DMS53 treated with DMSO at 0.1 percent for 48 hours (cell line): ENCODE data around the gene NCKAP5L.
"Not testable (repeated sequence)": the region's sequence is repeated elsewhere in the genome, so short reads cannot be mapped to it uniquely, and the experiment has no call there.

ENCODE experiments used
- DNase-seq: peaks from one replicate; lab custom pipeline; 2025; ENCODE audit not compliant: unreplicated experiment; lab: John Stamatoyannopoulos, UW

The NCKAP5L gene, protein sequence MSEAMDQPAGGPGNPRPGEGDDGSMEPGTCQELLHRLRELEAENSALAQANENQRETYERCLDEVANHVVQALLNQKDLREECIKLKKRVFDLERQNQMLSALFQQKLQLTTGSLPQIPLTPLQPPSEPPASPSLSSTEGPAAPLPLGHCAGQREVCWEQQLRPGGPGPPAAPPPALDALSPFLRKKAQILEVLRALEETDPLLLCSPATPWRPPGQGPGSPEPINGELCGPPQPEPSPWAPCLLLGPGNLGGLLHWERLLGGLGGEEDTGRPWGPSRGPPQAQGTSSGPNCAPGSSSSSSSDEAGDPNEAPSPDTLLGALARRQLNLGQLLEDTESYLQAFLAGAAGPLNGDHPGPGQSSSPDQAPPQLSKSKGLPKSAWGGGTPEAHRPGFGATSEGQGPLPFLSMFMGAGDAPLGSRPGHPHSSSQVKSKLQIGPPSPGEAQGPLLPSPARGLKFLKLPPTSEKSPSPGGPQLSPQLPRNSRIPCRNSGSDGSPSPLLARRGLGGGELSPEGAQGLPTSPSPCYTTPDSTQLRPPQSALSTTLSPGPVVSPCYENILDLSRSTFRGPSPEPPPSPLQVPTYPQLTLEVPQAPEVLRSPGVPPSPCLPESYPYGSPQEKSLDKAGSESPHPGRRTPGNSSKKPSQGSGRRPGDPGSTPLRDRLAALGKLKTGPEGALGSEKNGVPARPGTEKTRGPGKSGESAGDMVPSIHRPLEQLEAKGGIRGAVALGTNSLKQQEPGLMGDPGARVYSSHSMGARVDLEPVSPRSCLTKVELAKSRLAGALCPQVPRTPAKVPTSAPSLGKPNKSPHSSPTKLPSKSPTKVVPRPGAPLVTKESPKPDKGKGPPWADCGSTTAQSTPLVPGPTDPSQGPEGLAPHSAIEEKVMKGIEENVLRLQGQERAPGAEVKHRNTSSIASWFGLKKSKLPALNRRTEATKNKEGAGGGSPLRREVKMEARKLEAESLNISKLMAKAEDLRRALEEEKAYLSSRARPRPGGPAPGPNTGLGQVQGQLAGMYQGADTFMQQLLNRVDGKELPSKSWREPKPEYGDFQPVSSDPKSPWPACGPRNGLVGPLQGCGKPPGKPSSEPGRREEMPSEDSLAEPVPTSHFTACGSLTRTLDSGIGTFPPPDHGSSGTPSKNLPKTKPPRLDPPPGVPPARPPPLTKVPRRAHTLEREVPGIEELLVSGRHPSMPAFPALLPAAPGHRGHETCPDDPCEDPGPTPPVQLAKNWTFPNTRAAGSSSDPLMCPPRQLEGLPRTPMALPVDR (N-terminal part only)

DNA sequence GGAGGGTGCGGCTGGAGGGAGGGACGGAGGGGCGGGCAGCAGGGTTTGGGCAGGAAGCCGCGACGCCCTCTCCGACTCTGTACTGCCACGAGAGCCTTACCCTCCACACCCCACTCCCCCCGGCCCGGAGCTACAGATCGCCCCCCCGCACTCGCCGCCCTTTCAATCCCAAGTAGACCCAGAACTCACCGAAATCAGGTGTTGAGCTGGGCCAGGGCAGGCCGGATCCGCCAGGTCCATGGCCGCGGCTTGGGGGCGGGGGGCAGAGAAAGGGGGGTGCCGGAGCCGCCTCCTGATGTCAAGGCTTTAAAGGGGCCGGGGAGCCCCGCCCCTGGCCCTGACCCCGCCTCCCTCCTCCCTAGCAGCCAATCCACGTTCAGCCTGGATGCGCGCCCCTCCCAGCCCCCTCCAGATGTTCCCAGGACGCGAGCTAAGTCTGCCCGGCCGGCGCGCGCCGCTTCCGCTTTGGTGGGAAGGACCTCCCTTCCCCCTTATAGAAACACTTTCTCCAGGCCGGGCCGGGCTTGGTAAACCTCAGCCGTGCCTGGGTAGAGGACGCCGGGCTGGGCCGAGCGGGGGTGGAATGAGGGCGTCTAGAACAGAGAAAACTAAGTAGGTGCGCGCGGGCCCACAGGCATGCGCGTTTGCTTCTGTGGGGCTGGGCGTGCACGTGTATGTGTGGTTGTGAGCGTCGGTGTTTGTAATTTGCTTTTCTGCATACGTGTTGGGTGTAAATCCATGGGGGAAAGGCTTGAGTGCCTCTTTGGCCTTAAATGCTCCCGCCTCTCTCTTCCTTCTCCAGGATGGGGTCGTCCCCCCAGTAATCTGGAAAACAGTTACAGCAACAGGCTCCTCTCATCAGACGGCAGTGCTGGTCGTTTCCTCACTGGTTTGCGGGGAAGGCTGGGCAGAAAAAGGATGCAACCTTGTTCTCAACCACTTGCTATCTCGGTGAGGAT, at the start of gene NCKAP5L:
Gene NCKAP5L, minus strand, starts transcription at position 281 of the 959 bp plus-strand sequence. CDS start 24,369 bp downstream, outside the sequence.
- DNase-seq, result peak; percentile 83

- no peak for DNase-seq
Observed at GRCh38 chr12:49877066-49877465, 48.9 kb upstream of the NCKAP5L start.

DNA sequence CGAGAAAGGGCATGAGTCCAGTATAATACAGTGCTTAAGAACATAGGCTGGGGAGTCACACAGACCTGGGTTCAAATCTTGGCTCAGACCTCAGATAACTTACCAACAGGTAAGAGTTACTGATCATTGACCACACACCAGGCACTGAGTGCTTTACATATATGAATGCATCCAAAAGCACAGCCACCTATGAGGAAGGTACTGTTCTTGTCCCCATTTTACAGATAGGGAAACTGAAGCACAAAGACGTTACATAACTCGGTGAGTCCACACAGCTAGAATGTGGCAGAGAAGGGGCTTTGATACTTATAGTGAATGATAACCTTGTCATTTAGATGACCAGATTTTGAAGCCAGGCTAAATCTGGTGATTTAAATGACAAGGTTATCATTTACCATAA, 47.9 kb upstream of the NCKAP5L start:
- no peak for DNase-seq

DNA sequence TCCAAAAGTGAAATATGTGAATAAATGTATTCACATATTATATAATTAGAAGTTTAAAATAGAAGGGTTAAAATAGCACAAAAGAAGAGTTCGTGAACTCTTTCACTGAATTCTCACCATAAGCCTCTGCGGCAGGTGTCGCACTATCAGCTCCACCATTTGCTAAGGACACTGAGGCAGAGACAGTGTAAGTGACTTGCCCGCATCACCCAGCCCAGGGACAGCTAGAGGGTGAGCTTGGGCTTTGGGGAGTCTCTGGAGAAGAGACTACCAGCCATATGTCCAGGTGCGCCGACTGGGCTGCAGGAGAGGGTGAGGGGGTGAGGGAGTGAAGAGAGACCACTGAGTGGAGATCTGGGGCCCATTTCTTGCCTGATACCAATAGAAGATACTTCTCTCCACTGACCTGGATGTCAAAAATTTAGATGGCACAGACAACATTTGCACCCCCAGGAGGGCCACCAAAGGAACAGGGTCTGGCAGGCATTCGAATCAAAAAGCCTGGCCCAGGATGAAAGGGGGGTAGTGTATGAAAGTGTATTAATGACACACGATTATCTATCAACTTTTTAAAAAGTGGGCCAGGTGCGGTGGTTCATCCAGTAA, 47.0 kb upstream of the NCKAP5L start:
- no peak for DNase-seq

DNA sequence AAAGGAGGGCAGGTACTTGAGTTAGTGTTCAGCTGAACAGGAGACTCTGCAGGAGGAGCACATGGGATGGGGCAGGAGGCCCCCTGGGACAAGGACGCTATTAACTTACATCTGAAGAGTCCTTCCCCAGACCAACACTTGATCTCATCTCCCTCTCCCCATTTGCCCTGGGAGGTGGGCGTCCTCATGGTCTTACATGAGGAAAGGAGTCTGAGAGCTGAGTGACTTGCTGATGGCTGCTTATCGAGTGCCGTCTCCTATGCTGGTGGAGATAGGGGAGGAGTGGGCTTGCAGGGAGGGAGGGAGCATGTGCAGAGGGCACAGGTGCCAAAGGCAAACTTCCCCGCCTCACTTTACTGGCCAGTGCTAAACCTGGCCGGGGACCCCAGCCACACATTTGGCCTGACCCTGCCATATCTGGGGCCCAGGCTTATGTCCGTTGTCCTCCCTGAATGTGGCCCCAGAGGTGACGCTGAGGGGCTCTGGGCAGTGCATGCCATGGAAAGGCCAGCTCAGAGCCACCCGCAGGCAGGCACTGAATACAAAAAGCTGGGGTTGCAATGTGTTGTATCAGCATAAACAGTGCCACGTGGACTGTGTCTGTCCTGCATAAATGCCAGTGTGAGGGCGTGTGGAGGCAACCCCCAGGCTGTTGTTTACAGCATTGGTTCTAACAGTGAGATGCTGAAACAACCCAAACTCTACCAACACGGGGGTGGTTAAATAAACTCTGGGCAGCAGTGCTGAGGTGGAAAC, 46.1 kb upstream of the NCKAP5L start:
- no peak for DNase-seq

- no peak for DNase-seq
Observed at GRCh38 chr12:49873361-49873934, 45.2 kb upstream of the NCKAP5L start.

- no peak for DNase-seq
Observed at GRCh38 chr12:49872781-49873181, 44.6 kb upstream of the NCKAP5L start.

GRCh38 chr12:49872381-49872780, 44.2 kb upstream of the NCKAP5L start:
- no peak for DNase-seq

DNA sequence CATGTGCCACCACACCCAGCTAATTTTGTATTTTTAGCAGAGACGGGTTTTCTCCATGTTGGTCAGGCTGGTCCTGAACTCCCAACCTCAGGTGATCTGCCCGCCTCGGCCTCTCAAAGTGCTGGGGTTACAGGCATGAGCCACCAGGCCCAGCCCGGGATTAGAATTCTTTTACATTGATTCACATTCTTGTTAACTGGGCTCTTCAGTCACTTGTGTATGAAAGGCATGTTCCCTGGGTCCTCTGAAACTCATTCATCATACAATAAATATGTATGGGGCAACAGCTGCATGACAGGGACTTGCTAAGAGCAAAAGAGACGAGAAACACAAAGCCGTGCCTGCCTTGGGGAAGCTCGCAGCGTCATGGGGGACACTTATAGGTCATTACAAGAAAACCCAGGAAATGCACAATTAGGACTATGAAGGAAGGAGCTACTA, 43.6 kb upstream of the NCKAP5L start:
- DNase-seq, result not testable (repeated sequence)

GRCh38 chr12:49871263-49871561, 43.0 kb upstream of the NCKAP5L start:
- DNase-seq, result no peak

- DNase-seq, result no peak
Observed at GRCh38 chr12:49870501-49871262, 42.5 kb upstream of the NCKAP5L start.

- no peak for DNase-seq
Observed at GRCh38 chr12:49869816-49870500, 41.7 kb upstream of the NCKAP5L start.

DNA sequence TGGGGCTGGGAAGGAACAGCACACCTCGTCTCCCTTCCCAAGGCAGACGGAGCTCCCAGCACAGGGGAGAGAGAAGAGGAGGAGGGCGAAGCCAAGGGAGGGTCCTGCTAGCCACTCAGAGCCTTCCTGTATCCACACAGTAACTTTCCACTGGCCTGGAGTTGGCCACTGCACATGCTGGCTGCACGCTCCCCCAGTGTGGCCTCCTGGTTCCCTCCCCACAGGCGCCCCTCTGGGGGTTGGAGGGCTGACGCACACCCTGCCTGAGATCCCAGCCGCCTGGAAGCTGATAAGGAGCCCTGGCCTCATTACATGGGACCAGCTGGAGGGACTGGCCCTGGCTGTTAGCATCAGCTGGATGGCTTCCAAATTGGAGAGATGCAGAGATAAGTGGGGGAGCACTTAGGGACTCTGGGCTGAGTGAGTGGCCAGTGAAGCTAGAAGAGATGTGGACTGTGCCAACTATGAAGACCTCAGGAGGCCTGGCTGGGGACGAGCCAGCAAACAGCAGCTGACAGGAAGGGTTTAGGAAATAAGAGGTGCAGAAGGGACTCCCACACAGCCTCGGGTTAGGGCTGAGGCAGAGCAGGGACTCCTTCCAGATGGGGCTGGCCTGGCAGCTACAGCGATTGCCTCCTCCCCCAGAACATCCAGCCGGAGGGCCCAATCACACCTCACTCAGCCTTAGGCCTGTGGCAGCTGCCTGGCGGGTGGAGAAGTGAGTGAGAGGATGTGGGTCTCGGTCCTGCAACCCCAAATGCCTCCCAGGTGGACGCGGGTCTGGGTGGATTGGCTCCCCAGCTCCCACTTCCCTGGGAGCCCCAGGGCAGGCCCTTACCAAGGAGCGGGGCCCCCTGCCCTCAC, 41.0 kb upstream of the NCKAP5L start:
- no peak for DNase-seq

GRCh38 chr12:49868449-49868848, 40.2 kb upstream of the NCKAP5L start:
- DNase-seq, result no peak

- DNase-seq, result no peak
Observed at GRCh38 chr12:49867570-49868341, 39.5 kb upstream of the NCKAP5L start.
